NCI-H187 treated with DMSO at 0.1 percent for 48 hours (cell line): Measurements from ENCODE around the gene EDN3.
"Not testable (repeated sequence)": the region's sequence is repeated elsewhere in the genome, so short reads cannot be mapped to it uniquely, and the experiment has no call there.

ENCODE experiments used
- DNase-seq: peaks from one replicate; lab custom pipeline; 2025; lab: John Stamatoyannopoulos, UW

EDN3 gene

DNA sequence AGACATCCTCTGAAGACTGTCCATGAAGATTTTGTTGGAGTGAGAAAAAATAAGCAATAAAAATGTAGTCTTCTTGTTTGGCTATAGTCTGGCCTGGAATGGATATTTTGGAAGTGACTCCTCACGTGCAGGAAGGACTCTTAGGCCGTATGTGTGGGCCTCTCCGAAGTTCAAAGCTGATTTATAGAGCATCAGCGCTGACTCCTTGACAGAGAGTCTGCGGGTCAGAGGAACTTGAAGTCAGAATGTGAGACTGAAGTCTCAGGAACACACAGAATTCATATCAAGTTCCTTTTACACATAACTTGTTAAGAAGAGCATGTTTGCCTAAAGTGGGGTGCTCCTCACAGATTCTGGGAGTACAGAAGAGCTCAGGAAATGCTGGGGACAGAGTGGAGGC is 36.1 kb downstream of the EDN3 start:
- no peak for DNase-seq

DNA sequence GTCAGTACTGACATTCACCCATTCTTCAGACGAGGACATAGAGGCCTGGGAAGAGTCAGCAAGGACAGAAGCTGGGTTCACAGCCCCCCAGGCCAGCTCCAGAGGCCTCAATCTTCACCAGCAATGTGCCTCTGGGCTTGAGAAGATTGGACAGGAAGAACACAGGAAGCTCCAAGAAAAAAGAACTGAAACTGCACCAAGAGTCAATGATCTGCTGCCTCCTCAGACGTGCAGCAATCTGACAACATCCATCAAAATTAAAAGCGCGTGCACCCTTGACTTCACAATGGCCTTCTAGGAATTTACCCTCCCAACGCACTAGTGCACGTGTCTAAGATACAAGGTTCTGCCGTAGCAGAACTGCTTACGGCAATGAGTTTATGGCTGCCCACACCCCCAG is 38.0 kb downstream of the EDN3 start:
- DNase-seq = not testable (repeated sequence)

DNA sequence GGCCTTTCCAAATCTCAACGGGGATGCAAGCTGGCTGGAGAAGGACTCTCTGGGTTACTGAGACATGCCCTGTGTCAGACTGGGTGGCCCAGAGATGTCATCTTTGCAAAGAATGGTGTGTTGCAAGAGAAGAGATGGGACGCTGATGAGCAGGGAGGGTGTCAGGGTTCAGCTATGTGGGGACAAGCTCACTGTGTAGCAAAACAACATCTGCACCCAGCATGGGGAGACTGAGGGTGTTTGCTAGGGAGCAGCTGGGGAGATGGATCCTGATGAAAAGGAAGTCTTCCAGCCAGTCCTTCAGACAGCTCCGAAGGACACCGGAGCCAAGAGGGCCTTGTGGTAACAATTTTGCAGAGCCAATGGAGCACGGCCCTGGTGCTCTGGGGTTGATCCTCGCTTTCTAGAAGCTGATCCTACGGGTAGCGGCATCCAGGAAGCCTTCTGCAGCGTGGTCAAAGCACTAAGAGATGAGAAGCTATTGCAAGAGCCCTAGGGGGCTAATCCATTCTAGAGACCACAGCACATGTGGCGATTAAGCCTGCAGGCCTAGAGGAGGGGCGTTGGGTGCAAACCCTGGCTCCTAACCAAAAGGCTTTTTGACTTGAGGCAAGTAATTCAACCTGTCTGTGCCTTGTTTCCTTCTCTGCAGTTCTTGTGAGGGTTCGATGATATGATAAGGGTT is 39.9 kb downstream of the EDN3 start:
- DNase-seq = no peak

GRCh38 chr20:59341285-59342022 is 41.0 kb downstream of the EDN3 start:
- not testable (repeated sequence) for DNase-seq

DNA sequence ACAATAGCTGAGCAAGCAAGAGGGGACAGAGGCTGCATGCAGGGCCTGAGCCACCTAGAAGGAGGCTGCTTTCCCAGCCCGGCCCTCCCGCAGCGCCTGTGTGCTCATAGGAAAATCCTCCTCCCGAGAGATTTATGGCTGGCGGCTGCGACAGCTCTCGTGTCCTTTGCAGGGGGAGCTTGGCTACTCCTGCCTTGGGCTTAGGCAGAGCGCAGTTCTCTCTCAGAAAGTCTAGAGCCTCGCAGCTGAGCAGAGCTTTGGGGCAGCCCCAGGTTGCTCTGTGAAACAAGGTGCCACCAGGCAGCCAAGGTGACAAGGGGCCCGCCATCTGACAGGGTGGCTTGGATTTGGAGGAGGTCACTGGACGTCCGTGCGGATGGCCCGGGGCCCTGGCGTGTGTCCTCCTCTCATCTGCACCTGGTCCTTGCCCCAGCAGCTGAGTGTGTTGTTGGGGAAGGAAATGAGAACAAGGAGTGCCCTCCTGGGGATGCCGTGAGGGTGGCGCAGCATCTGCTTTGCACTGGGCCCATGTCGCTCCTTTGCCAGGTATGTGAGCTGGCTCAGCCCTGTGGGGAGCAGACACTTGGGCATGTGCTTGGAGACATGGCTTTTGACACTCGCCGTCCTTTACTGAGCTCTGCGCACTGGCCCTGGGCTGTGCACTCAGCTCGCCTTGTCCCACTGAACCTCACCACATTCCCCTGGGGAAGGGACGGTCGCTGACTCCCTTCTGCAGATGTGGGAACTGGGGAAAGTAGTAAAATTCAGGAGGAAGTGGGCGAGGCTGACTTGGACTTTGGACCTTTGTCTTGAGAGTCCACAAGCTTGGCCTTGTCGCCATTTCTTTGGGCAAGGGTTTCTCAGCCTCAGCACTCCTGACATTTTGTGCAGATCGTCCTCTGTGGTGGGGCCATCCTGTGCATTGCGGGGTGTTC is 41.9 kb downstream of the EDN3 start:
- no peak for DNase-seq

DNA sequence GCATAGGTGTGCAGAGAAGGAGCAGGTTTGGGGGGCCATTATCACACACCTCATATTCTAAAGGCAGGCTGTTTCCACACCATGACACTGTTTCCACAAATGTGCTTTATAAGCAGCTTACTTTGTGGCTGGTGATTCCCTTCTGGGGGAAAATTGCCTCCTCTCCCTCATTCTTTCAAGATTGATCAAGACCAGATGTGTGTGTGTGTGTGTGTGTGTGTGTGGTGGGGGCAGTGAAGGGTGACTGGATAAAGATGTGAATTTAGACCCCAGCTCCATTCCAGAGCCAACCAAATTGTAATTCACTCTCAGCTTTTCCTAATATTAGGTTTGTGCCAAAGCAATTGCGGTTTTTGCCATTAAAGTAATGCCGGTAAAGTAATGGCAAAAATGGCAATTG is 45.6 kb downstream of the EDN3 start:
- no peak for DNase-seq

- DNase-seq = no peak
Measured at GRCh38 chr20:59349277-59349676, 48.9 kb downstream of the EDN3 start.

DNA sequence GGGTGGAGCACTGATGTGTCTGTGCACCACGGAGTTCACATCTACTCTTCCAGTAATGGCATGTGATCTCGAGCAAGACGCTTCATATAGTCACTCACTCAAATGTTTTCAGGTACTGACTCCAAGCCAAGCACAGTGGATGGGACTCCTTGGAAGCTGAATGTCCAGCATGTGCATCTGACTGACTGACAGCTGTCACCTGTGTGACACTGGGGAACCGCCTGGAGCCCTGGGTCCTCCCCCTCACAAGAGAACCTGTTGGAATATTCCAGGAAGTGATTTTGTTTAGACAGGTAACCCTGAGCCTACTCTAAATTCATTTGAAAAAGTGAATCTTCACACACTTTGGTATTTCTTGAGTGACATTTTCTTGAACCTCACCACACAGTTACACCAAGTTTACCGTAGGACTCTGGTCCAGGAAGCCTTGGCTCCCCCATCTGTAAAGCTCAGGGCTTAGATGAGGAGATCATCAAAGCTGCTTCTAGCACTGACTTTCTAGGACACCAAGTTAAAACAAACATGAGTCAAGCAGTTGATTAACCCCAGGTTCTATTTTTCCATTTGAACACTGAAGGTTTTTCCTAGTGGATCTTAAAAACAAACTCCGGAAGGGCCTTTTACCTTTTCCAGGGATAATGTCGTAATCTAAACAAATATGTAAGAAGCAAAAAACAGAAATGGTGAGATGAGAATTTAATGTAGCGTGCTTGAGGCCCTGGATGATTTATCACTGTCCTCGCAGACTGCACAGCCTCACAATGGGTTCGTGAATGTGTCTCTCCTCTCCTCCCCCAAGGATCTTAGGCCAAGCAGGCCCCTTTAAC is 50.1 kb downstream of the EDN3 start:
- no peak for DNase-seq

GRCh38 chr20:59351157-59352040 is 51.0 kb downstream of the EDN3 start:
- DNase-seq = no peak

GRCh38 chr20:59352541-59352940 is 52.1 kb downstream of the EDN3 start:
- DNase-seq = no peak

DNA sequence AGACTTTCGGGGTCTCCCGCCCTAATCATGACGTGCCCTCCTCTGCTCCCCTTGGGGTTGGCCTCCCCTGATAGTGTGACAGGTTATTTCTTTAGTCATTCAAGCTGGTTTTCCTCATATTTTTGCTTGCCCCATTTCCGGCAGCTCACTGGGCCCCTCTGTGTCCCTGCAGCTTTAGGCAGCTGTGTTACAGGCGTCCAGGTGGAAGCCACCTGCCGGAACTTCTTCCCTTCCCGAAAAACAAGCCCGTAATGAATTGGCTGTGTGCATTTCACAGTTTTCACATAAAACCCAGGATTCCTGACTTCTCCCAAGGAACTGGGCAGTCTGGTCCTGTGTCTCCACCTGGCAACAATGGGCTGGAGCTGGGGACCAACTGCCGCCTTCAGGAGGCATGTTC is 52.6 kb downstream of the EDN3 start:
- DNase-seq = no peak

GRCh38 chr20:59354460-59354859 is 54.0 kb downstream of the EDN3 start:
- DNase-seq = no peak

DNA sequence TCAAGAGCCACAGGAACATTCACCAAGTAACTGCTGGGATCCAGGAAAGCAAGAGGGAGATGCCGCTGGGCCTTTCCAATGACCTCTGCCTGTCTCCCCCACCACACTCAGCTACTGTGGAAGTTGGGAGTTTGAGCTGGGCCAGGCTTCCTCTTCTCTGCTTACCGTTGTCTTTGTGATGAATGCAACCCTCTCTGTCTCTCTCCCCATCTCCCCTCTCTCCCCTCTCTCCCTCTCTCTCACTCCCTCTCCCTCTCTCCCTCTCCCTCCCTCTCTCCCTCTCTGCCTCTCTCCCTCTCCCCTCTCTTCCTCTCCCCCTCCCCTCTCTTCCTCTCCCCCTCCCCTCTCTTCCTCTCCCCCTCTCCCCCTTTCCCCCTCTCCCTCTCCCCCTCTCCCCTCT is 54.8 kb downstream of the EDN3 start:
- DNase-seq = no peak

DNA sequence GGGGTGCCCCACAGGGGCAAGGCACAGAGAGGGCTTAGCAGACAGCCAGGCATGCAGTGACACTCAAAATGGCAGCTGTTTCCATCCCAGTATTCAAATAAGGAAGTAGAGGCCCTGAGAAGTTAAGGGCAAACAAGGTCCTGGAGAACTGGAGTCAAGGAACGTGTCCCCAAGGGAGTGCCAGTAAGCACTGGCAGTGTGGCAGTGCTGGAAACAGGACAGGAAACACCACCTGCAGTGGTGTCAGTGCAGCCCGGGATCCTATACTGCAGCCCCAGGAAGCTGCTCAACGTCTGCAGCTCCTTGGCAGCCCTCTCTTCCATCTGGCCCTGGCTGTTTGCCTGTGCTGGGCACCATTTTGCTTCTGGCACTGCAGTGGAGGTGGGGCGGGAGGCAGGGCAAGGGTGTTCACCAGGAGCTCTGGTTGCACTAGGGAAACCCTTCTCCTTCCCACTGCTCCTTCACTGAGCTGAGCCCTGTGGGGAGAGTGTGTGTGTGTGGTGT is 56.3 kb downstream of the EDN3 start:
- DNase-seq = no peak

DNA sequence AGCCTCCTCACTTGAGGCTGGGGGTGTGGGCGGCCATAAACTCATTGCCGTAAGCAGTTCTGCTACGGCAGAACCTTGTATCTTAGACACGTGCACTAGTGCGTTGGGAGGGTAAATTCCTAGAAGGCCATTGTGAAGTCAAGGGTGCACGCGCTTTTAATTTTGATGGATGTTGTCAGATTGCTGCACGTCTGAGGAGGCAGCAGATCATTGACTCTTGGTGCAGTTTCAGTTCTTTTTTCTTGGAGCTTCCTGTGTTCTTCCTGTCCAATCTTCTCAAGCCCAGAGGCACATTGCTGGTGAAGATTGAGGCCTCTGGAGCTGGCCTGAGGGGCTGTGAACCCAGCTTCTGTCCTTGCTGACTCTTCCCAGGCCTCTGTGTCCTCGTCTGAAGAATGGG is 58.4 kb downstream of the EDN3 start:
- not testable (repeated sequence) for DNase-seq

DNA sequence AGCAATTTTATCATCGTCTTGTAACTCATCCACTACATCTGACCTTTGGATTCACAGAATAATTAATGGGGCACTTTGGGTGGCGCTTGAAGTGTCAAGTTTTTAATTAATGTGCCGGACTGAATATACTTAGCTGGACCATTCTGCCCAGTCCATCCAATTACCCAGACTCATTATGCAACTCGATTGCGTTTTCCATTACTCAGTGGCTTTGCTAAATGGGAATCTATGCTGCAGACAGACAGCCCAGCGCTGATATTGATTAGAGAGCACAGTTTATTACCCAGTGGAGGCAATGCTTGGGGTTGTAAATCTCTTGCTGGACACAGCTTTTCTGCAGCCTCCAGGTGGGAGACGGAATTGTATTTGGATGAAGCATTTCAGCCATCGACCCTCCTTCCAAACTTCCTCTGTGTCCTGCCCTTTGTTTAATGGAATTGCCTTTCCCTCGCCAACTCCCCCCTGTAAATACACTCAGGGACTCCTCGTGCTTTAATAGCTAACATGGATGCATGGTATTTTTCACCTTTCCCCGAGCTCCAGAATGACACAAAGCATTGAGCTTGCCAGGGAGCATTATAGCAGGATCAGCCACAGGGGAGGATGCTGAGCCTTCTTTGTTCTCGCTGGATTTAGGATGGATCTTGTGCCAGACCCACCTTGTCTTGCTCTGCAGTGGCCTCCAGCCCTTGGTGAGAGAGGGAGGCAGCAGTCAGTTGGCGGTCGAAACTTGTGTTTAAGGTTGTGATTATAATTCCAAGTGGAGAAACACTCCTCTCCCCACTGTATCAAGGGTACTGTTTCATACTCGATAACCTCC is 59.7 kb downstream of the EDN3 start:
- DNase-seq = no peak

GRCh38 chr20:59360934-59361333 is 60.5 kb downstream of the EDN3 start:
- DNase-seq = no peak

DNA sequence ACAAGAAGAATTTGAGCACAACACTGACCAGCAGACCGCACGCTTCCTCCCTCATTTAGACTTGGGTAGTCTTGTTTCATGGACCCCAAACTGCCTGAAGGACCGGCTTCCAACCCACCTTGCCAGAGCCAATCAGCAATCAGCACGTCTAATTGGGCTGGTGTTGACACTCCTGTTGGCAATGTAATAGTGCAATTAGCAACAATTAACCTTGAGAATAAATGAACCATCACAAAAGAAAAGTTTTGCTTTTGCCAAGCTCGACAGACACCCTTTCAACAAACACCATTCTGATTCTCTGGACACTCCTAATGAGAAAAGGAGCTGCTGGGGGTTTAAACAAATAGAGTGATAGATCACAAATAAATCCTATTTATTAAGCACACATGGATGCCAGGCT is 61.0 kb downstream of the EDN3 start:
- no peak for DNase-seq

- no peak for DNase-seq
Measured at GRCh38 chr20:59363101-59363500, 62.7 kb downstream of the EDN3 start.

DNA sequence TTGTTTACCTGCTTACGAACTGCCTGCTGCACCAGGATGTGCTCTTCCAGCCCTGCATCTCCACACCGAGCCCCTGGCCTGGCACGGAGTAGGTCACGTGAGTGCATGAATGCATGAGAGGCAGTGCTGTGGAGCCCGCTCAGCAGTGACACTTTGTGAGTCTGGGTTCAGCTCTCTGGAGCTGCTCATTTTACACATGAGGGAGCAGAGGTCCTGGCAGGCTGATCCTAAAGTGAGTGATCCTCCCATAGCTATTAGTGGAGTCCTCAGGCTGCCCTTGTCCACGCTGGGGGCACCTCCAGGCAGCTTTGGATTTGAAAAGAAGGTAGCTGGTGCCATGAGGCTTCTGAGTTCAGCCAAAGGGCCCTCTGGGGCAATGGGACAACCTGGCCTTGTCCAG is 64.2 kb downstream of the EDN3 start:
- DNase-seq = no peak
